Measurements from ENCODE around the gene TIMMDC1.
A peak's percentile ranks its signal among the peaks of the same experiment; 100 is the strongest.

The TIMMDC1 gene

GRCh38 chr3:119490153-119490552, 8.2 kb upstream of the TIMMDC1 start:
- Histone ChIP-seq H3K4me3 (ENCODE audit: low read length) (no peak overlapping the region), H3K36me3 (ENCODE audit: control insufficient read depth, insufficient read depth, low read length) (peaks cover 4% of the 10 kb centered on the region), H3K9ac (ENCODE audit: low read length) (no peak overlapping the region), H3K4me1 (ENCODE audit: control insufficient read depth, insufficient read depth, low read length) (no peaks in the 10 kb centered on the region), H3K27me3 (ENCODE audit: control insufficient read depth, insufficient read depth, low read length) (no peaks in the 10 kb centered on the region), H3K27ac (ENCODE audit: low read depth, low read length) (no peak overlapping the region)

- Histone ChIP-seq H3K27ac (ENCODE audit: low read depth, low read length) (no peak overlapping the region), H3K27me3 (ENCODE audit: control insufficient read depth, insufficient read depth, low read length) (no peaks in the 10 kb centered on the region), H3K36me3 (ENCODE audit: control insufficient read depth, insufficient read depth, low read length) (no peaks in the 10 kb centered on the region), H3K4me3 (ENCODE audit: low read length) (no peak overlapping the region), H3K4me1 (ENCODE audit: control insufficient read depth, insufficient read depth, low read length) (no peaks in the 10 kb centered on the region), H3K9ac (ENCODE audit: low read length) (no peak overlapping the region)
Measured at GRCh38 chr3:119492128-119492527, 6.2 kb upstream of the TIMMDC1 start.

- H3K36me3 ChIP-seq (ENCODE audit: control insufficient read depth, insufficient read depth, low read length): no peaks in the 10 kb centered on the region
- H3K27me3 ChIP-seq (ENCODE audit: control insufficient read depth, insufficient read depth, low read length): no peaks in the 10 kb centered on the region
- peaks cover 2% of the 10 kb centered on the region for H3K4me1 ChIP-seq (ENCODE audit: control insufficient read depth, insufficient read depth, low read length)
- H3K27ac ChIP-seq (ENCODE audit: low read depth, low read length): no peak overlapping the region
- H3K4me3 ChIP-seq (ENCODE audit: low read length): no peak overlapping the region
- H3K9ac ChIP-seq (ENCODE audit: low read length): no peak overlapping the region
Measured at GRCh38 chr3:119492810-119493209, 5.5 kb upstream of the TIMMDC1 start.

- no peak overlapping the region for H3K4me3 ChIP-seq (ENCODE audit: low read length)
Measured at GRCh38 chr3:119494597-119494996, 3.8 kb upstream of the TIMMDC1 start.

DNA sequence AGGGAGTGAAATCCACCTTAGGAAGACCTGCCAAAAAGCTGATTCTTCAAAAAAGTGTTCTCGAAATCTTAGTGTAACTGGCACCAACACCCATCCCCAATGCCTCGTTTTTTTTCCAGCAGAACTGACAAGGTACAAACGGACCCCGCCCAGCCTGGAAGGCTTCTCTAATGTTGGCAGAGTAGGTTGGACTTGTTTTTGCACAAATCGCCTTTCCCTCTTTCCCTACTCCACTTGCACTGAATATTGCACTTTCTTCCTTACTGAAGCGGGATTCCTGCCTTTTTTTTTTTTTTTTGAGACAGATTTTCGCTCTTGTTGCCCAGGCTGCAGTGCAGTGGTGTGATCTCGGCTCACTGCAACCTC, 544 bp upstream of the TIMMDC1 start:
- Histone ChIP-seq H3K4me3 (ENCODE audit: low read length) (peak overlapping the region; percentile 97), H3K4me1 (ENCODE audit: control insufficient read depth, insufficient read depth, low read length) (peaks cover 11% of the 10 kb centered on the region), H3K9ac (ENCODE audit: low read length) (peak overlapping the region; percentile 38), H3K36me3 (ENCODE audit: control insufficient read depth, insufficient read depth, low read length) (no peaks in the 10 kb centered on the region), H3K27ac (ENCODE audit: low read depth, low read length) (peak overlapping the region; percentile 96), H3K27me3 (ENCODE audit: control insufficient read depth, insufficient read depth, low read length) (no peaks in the 10 kb centered on the region)

More at GRCh38 chr3:119494597-119494996, 3.8 kb upstream of the TIMMDC1 start:
- Histone ChIP-seq H3K4me1 (ENCODE audit: control insufficient read depth, insufficient read depth, low read length) (peaks cover 4% of the 10 kb centered on the region), H3K9ac (ENCODE audit: low read length) (no peak overlapping the region), H3K36me3 (ENCODE audit: control insufficient read depth, insufficient read depth, low read length) (no peaks in the 10 kb centered on the region), H3K27me3 (ENCODE audit: control insufficient read depth, insufficient read depth, low read length) (no peaks in the 10 kb centered on the region), H3K27ac (ENCODE audit: low read depth, low read length) (no peak overlapping the region)

- no peaks in the 10 kb centered on the region for H3K36me3 ChIP-seq (ENCODE audit: control insufficient read depth, insufficient read depth, low read length)
- no peak overlapping the region for H3K27ac ChIP-seq (ENCODE audit: low read depth, low read length)
- no peak overlapping the region for H3K9ac ChIP-seq (ENCODE audit: low read length)
- peaks cover 11% of the 10 kb centered on the region for H3K4me1 ChIP-seq (ENCODE audit: control insufficient read depth, insufficient read depth, low read length)
- H3K27me3 ChIP-seq (ENCODE audit: control insufficient read depth, insufficient read depth, low read length): no peaks in the 10 kb centered on the region
- H3K4me3 ChIP-seq (ENCODE audit: low read length): no peak overlapping the region
Measured at GRCh38 chr3:119500265-119500664, 1.9 kb downstream of the TIMMDC1 start.

DNA sequence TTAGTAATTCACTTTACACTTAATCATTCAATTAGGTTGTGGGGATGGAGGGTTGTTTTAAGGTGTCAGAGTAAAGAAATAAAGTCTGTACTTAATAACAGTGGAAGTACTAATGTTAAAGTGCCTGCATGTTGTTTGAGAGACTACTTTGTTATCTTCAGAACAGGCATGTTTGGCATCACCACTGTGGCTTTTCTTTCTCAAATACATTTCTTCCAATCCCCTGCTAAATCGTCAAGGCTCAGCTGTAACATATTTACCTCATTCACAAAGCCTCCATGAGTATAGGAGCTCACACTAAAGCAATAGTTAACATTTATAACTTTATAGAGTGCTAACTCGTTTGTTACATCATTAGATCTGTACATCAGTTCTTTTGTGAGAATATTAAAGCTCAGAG, 2.6 kb downstream of the TIMMDC1 start:
- H3K36me3 ChIP-seq (ENCODE audit: control insufficient read depth, insufficient read depth, low read length): peaks cover 2% of the 10 kb centered on the region
- peaks cover 11% of the 10 kb centered on the region for H3K4me1 ChIP-seq (ENCODE audit: control insufficient read depth, insufficient read depth, low read length)
- no peak overlapping the region for H3K9ac ChIP-seq (ENCODE audit: low read length)
- no peaks in the 10 kb centered on the region for H3K27me3 ChIP-seq (ENCODE audit: control insufficient read depth, insufficient read depth, low read length)
- H3K27ac ChIP-seq (ENCODE audit: low read depth, low read length): no peak overlapping the region
- no peak overlapping the region for H3K4me3 ChIP-seq (ENCODE audit: low read length)

- Histone ChIP-seq H3K4me1 (ENCODE audit: control insufficient read depth, insufficient read depth, low read length) (no peaks in the 10 kb centered on the region), H3K27ac (ENCODE audit: low read depth, low read length) (no peak overlapping the region), H3K9ac (ENCODE audit: low read length) (no peak overlapping the region), H3K4me3 (ENCODE audit: low read length) (no peak overlapping the region), H3K27me3 (ENCODE audit: control insufficient read depth, insufficient read depth, low read length) (no peaks in the 10 kb centered on the region), H3K36me3 (ENCODE audit: control insufficient read depth, insufficient read depth, low read length) (peaks cover 9% of the 10 kb centered on the region)
Measured at GRCh38 chr3:119506631-119507030, 8.3 kb downstream of the TIMMDC1 start.

GRCh38 chr3:119507404-119507803, 9.1 kb downstream of the TIMMDC1 start:
- no peaks in the 10 kb centered on the region for H3K4me1 ChIP-seq (ENCODE audit: control insufficient read depth, insufficient read depth, low read length)
- H3K36me3 ChIP-seq (ENCODE audit: control insufficient read depth, insufficient read depth, low read length): peaks cover 9% of the 10 kb centered on the region
- H3K4me3 ChIP-seq (ENCODE audit: low read length): no peak overlapping the region
- no peak overlapping the region for H3K9ac ChIP-seq (ENCODE audit: low read length)
- H3K27ac ChIP-seq (ENCODE audit: low read depth, low read length): no peak overlapping the region
- no peaks in the 10 kb centered on the region for H3K27me3 ChIP-seq (ENCODE audit: control insufficient read depth, insufficient read depth, low read length)

- peaks cover 9% of the 10 kb centered on the region for H3K36me3 ChIP-seq (ENCODE audit: control insufficient read depth, insufficient read depth, low read length)
- no peak overlapping the region for H3K27ac ChIP-seq (ENCODE audit: low read depth, low read length)
Measured at GRCh38 chr3:119508172-119508845, 10.0 kb downstream of the TIMMDC1 start.

DNA sequence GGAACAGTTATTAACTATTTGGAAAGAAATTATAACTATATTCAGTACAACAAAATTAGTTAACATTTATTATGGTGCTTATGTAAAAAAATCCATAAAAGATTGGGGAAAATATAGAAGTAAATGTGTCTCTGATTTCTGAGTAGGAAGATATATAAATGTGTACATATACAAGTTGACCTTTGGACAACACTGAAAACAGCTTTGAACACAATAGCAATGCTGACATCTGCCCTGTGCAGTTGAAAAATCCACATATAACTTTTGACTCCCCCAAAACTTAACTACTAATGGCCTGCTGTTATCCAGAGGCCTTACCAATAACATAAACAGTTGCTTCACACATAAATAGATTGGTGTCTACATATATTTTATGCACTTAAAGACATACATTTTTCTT, 12.3 kb downstream of the TIMMDC1 start:
- no peak overlapping the region for H3K4me3 ChIP-seq (ENCODE audit: low read length)
- H3K36me3 ChIP-seq (ENCODE audit: control insufficient read depth, insufficient read depth, low read length): peaks cover 16% of the 10 kb centered on the region
- no peaks in the 10 kb centered on the region for H3K27me3 ChIP-seq (ENCODE audit: control insufficient read depth, insufficient read depth, low read length)
- H3K27ac ChIP-seq (ENCODE audit: low read depth, low read length): no peak overlapping the region
- H3K9ac ChIP-seq (ENCODE audit: low read length): no peak overlapping the region
- no peaks in the 10 kb centered on the region for H3K4me1 ChIP-seq (ENCODE audit: control insufficient read depth, insufficient read depth, low read length)

More at GRCh38 chr3:119508172-119508845, 10.0 kb downstream of the TIMMDC1 start:
- H3K4me3 ChIP-seq (ENCODE audit: low read length): no peak overlapping the region
- no peaks in the 10 kb centered on the region for H3K27me3 ChIP-seq (ENCODE audit: control insufficient read depth, insufficient read depth, low read length)
- H3K4me1 ChIP-seq (ENCODE audit: control insufficient read depth, insufficient read depth, low read length): no peaks in the 10 kb centered on the region
- H3K9ac ChIP-seq (ENCODE audit: low read length): no peak overlapping the region

DNA sequence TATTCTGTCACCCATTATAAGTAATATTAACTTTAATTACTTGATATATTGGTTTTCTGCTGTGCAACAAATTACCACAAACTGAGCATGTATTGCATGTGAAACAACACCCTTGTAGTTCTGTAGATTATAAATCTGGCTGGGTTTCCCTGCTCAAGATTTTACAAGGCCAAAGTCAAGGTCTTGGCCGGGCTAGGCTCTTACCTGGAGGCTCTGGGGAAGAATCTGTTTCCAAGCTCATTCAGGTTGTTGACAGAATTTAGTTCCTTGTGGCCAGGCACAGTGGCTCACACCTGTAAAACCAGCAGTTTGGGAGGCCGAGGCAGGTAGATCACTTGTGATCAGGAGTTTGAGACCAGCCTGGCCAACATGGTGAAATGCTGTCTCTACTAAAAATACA, 16.3 kb downstream of the TIMMDC1 start:
- no peak overlapping the region for H3K4me3 ChIP-seq (ENCODE audit: low read length)
- H3K9ac ChIP-seq (ENCODE audit: low read length): no peak overlapping the region
- H3K27me3 ChIP-seq (ENCODE audit: control insufficient read depth, insufficient read depth, low read length): no peaks in the 10 kb centered on the region
- H3K4me1 ChIP-seq (ENCODE audit: control insufficient read depth, insufficient read depth, low read length): no peaks in the 10 kb centered on the region
- peaks cover 22% of the 10 kb centered on the region for H3K36me3 ChIP-seq (ENCODE audit: control insufficient read depth, insufficient read depth, low read length)
- H3K27ac ChIP-seq (ENCODE audit: low read depth, low read length): no peak overlapping the region

DNA sequence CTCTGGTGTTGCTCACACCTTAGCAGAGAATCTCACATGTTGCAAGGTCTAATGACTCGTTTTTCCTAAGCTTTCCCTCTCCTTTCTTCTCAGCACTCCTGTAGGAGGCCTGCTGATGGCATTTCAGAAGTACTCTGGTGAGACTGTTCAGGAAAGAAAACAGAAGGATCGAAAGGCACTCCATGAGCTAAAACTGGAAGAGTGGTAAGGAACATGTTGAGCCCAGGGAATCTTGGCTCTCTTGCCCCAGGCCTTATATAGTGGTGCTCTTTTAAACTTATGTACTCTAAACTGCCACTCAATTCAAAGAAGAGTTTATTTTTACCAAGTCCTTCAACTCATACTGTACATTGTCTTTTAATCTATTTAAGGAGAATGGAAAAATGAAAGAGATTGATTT, 18.8 kb downstream of the TIMMDC1 start:
- H3K27ac ChIP-seq (ENCODE audit: low read depth, low read length): peak overlapping the region; percentile 55

More for the DNA sequence above, 18.8 kb downstream of the TIMMDC1 start:
- H3K27me3 ChIP-seq (ENCODE audit: control insufficient read depth, insufficient read depth, low read length): no peaks in the 10 kb centered on the region
- H3K4me1 ChIP-seq (ENCODE audit: control insufficient read depth, insufficient read depth, low read length): no peaks in the 10 kb centered on the region
- H3K9ac ChIP-seq (ENCODE audit: low read length): no peak overlapping the region
- H3K36me3 ChIP-seq (ENCODE audit: control insufficient read depth, insufficient read depth, low read length): peaks cover 23% of the 10 kb centered on the region
- no peak overlapping the region for H3K4me3 ChIP-seq (ENCODE audit: low read length)
